Right hindlimb (tissue), 1 donor: ENCODE measurements around the gene DPF1.

Experiments used
- DNase-seq: peaks from one replicate; pipeline ENCODE4 v3.0.0-alpha.2; 2018

The DPF1 gene

GRCh38 chr19:38196245-38196837, 27.7 kb downstream of the DPF1 start:
- no peak for DNase-seq

DNA sequence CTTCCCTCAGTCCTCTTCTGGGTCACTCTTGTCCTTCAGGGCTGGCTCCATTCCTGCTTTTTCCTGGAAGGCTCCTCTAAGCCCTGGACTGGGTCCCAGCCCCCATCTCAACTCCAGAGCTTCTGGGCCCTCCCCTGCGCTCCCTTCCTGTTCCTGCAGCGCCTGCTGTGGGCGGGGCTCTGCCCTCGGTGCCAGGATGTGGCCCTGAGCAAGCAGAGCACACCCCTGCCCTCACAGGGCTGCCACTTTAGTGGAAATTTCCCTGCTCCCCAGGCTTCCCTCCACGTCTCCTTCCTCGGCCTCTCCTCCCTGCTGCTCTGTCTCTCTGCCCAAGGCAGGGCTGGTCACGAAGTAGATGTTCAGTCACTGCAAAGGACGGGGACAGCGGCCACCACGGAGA, 28.8 kb downstream of the DPF1 start:
- DNase-seq: no peak

DNA sequence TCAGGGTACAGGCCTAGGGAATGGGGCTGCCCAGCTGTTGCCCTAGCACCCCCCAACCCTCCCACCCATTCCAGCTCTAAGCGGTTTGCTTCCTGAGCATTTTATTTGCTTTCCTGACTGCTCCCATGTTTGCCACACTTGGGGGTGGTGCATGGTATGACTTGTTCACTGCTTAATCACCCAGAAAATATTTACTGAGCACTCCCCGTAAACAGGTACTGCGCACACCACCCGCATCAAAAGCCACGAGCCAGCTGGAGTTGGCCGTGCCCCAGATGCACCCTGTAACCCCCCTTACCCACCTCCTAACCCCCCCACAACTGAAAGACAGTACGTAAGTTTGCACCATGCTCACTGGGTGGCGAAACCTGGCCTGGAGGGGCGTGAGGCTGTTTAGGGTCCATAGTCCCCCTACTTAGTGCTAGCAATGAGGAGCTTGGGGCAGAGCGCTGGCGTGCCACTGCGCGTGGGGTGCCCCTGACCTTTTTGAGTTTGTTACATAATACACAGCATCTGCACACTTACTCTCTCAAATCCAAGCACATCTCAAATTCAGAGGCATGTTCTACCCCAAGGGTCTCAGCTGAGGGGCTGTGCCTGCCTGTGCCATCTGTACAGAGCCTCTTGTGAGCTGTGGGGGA, 29.8 kb downstream of the DPF1 start:
- DNase-seq: no peak

GRCh38 chr19:38193445-38193844, 30.6 kb downstream of the DPF1 start:
- DNase-seq: peak; percentile 16

DNA sequence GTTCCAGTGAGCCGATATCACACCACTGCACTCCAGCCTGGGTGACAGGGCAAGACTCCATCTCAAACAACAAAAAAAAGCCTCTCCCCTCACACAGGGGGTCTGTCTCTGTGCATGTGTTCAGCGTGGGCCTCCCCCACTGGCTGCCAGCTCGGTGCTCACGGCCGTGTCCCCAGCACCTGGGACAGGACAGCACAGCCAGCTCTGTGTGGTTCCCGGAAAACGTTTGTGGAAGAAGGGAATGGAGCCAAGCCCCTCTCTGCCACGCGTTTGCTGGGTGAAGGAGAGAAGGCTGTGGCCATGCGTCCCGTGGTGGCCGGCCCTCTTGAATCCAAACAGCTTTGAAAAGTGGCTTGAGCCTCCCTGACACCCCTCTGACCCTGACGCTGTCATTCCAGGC, 32.3 kb downstream of the DPF1 start:
- no peak for DNase-seq

DNA sequence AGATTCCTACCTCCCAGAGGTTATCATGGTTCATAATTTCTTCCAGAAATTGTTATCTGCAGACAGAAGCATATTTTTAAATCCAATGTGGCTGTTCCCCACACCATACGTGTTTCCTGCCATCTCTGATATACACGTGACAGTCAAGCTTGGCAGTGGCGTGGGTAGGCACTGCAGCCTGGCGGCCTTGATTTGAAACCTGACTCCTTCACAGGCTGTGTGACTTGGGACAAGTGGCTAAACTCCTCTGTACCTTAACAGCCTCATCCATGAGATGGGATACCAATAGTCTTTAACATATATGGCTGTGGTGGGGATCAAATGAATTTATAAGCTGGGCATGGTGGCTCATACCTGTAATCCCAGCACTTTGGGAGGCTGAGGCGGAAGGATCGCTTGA, 33.2 kb downstream of the DPF1 start:
- no peak for DNase-seq

DNA sequence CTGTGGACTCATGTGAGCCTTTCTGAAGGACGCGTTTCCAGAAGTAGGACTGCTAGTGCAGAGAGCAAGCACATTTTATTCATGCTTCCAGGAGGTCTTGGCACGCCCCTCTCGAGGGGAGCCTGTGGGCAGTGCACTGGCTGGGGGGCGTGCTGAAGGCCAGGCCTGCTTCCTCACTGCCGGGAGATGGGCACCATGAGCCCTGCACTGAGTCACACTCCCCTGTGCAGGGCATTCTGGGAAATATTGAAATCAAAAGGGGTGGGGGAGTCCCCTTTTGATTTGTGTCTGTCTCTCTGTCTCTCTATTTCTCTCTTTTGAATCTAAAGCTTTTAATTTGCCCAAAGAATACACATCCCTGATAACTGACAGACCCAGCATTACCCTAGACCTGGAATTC, 34.0 kb downstream of the DPF1 start:
- peak; percentile 14 for DNase-seq

DNA sequence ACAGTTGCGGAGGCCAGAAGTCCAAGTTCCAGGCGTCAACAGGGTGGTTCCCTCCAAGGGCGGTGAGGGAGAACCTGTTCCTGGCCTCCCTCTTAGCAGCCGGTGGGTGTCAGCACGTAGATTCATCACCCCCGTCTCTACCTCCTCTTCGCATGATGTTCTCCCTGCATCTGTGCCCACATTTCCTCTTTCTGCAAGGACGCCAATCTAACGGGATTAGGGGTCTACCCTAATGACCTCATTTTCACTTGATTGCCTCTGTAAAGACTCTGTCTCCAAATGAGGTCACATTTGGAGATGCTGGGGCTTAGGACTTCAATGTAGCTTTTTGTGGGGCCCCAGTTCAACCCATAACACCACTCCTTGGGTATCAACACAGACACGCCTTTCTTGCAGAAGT, 38.5 kb downstream of the DPF1 start:
- no peak for DNase-seq

DNA sequence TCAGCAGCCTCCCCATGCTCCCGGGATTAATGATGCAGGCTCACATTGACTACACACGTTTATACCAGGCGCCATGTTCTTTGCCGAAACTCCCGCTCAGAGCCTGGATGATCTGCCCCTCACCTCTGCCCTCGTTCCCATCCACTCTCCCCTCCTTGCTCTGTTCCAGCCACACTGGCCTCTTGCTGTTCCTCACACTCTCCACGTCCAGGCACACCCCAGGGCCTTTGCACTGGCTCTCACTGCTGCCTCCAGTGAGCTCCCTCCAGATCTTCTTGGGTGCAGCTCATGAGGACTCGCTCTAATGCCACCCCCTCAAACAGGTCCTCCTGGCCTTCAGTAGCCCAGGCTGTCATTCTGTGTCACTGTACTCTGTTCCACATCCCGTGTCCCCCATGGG, 39.2 kb downstream of the DPF1 start:
- DNase-seq: no peak

- DNase-seq: peak; percentile 70
These were observed 40.6 kb downstream of the DPF1 start for GRCh38 chr19:38183251-38183897.

GRCh38 chr19:38182536-38183210, 41.3 kb downstream of the DPF1 start:
- no peak for DNase-seq

GRCh38 chr19:38180071-38180470, 44.0 kb downstream of the DPF1 start:
- DNase-seq: no peak

DNA sequence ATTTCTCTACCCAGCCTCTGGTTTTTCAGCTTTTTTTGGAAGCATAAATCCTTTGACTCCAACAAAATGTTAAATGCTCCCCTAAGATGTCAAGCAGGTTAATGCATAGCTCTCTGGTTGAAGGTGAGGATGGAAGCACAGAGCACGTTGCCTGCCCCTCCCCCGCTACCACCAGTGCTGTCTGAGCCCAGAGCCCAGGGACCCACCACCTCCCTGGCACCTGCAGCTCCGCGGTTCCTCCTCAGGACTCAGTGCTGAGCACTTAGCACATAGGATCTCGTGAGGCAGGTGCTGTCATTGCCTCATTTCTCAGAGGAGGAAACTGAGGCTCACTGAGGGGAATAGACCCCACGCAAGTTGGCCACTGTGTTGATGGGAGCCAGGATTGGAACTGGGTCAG, 48.6 kb downstream of the DPF1 start:
- DNase-seq: no peak

DNA sequence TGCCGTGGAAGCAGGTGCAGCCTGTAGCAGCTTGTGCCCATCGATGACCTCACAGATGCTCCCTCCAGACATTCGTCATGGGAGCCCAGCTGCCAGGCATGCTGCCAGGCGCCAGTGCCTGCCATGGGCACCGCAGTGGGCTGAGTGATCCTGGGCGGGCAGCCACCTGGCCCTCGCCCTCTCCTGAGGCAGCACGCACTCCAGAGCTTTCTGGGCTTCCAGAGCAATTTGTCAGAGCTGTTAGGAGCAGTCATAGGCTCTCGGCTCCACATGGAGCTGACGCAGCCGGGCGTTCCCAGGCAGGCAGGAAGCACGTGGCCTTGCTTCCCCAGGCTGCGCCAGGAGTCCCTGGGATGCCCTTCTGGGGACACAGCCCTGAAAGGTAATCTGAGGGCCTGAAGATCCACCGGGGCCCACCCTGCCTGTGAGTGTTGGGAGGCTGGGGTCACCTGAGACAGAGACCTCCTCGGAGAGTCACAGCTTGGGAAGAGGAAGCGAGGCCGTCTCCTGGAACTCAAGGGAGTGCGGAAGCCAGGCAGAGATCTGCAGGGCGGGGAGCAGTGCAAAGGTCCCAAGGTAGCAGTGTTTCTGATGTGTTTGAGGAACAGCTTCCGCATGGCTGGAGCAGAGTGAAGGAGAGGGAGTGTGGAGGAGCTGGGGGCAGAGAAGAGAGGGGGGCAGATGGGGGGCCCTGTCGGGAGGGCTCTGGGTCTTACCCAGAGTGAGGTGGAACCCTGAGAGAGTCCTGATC, 50.6 kb downstream of the DPF1 start:
- peak; percentile 87 for DNase-seq

- DNase-seq: no peak
These were observed 52.0 kb downstream of the DPF1 start for GRCh38 chr19:38172001-38172400.

- DNase-seq: no peak
These were observed 53.7 kb downstream of the DPF1 start for GRCh38 chr19:38170334-38170733.

DNA sequence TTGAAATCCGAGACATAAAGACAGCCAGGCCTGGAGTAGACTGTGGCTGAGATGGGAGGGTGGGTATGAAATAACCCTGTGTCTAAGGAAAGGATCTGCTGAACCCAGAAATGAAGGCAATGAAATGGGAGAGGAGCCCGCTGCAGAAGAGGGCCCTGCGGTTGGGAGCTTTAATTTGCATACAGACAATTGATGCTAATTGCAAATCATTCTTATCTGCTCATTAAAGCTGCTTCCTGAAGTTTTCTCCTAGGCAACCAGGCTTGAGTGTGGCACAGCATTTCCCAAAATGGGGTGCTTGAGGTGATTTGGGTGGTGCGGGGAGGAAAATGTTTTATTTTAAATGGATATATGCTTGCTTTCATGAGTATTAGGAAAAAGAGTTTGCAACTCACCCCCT, 55.4 kb downstream of the DPF1 start:
- no peak for DNase-seq

DNA sequence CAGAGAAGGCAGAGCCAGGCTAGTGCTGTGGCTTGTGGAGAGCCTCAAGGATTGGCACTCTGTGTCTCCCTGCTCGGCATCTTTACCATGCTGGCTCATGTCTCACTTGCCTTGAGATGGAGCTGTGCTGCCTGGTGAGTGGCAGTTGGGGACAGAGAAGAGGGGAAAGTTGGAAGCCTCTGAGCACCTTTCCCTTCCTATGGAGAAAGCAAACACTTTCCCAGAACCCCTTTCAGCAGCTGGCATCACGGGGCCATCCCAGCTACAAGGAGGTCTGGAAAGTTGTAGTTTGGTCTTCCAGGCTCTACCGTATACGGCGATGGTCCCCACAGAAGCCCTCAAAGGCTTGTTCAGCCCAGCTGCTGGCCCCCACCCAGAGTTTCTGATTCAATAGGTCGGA, 58.7 kb downstream of the DPF1 start:
- no peak for DNase-seq

DNA sequence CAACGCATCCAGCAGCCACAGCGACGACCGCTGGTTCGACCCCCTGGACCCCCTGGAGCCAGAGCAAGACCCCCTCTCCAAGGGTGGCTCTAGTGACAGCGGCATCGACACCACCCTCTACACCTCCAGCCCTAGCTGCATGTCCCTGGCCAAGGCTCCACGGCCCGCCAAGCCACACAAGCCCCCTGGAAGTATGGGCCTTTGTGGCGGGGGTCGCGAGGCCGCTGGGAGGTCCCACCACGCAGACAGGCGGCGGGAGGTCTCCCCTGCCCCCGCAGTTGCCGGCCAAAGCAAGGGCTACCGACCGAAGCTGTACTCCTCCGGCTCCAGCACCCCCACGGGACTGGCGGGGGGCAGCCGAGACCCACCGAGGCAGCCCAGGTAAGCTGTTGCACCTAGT, 59.5 kb downstream of the DPF1 start:
- no peak for DNase-seq

- DNase-seq: no peak
These were observed 60.4 kb downstream of the DPF1 start for GRCh38 chr19:38163419-38164290.

DNA sequence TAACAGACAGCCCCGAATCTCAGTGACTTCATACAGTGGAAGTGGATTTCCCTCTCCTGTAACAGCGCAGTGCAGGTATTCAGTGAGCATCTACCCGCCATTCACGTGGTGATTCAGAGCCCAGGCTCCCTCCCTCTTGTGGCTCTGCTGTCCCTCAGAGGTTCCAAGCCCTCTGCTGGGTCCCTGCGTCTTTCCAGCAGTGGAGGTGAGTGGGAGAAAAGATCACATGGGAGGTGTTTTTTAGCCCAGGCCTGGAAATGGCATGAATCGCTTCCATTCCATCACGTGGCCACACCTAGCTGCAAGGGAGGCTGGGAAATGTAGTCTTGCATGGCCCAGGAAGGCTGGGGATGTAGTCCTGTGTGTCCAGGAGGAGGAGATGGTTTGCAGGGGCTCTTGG, 61.4 kb downstream of the DPF1 start:
- no peak for DNase-seq

GRCh38 chr19:38162094-38162493, 61.9 kb downstream of the DPF1 start:
- DNase-seq: no peak
